Tibial artery (tissue), 4 donors: Measurements from ENCODE around the gene RAD54L.

Source experiments
- DNase-seq, 2 donors: peaks; one replicate each; pipeline ENCODE4 v3.0.0-alpha.2; 2019
- H3K27ac ChIP-seq, 2 donors: fragments of 200-600 bp; sonication (generic) in 1 of 2; 1 replicate in 1 of 2; 2 replicates in 1 of 2; pipeline ENCODE4 v1.5.1; 2018 to 2019; ENCODE audit warnings: mild to moderate bottlenecking in 1 of 2
- H3K27me3 ChIP-seq, 2 donors: fragments of 200-600 bp; sonication (generic) in 1 of 2; one replicate each; pipeline versions ENCODE4 v1.5.1 to v1.6.0; 2016 to 2019
- H3K36me3 ChIP-seq, 3 donors: fragments of 200-600 bp; sonication (generic) in 2 of 3; one replicate each; pipeline ENCODE4 v1.5.1; 2016 to 2019; ENCODE audit warnings: mild to moderate bottlenecking in 2 of 3
- H3K4me1 ChIP-seq, 4 donors: fragments of 200-600 bp; sonication (generic) in 2 of 4; 1 replicate in 3 of 4; 2 replicates in 1 of 4; pipeline ENCODE4 v1.5.1; 2016 to 2019
- H3K4me3 ChIP-seq, 2 donors: fragments of 200-600 bp; sonication (generic) in 1 of 2; 1 replicate in 1 of 2; 2 replicates in 1 of 2; pipeline ENCODE4 v1.5.1; 2018 to 2019; ENCODE audit warnings: mild to moderate bottlenecking in 2 of 2
- H3K9me3 ChIP-seq, 3 donors: fragments of 200-600 bp; sonication (generic) in 1 of 3; one replicate each; pipeline ENCODE4 v1.5.1; 2016 to 2019
- CTCF ChIP-seq, 2 experiments: fragments of 200-600 bp in 1 of 2; fragments of 450-650 bp in 1 of 2; IDR thresholded peaks; one replicate each; pipeline ENCODE4 v1.5.1; 2017 to 2019; ENCODE audit warnings: antibody characterized with exemption in 2 of 2, mild to moderate bottlenecking in 1 of 2, moderate library complexity in 1 of 2
- intact Hi-C: fragments of 100-400 bp; cut with DNase I; formaldehyde crosslinking; loops from one replicate; pipeline ENCODE4 v1.15.0; 2023; ENCODE audit warnings: low total_unique reads

Gene RAD54L

GRCh38 chr1:46284058-46284457, 36.5 kb downstream of the RAD54L start:
- no peaks in the 10 kb centered on the region for H3K4me1 ChIP-seq
- DNase-seq = no peak
- TF ChIP-seq CTCF (IDR thresholded peaks at IDR 0.05) = no peak
- no peaks in the 10 kb centered on the region for H3K9me3 ChIP-seq
- peaks cover 44 to 99% (median 83%) of the 10 kb centered on the region in 3 donors for H3K36me3 ChIP-seq
- intact Hi-C loops = no loop called here
- H3K27ac ChIP-seq = no peak overlapping the region
- H3K4me3 ChIP-seq = no peak overlapping the region
- no peaks in the 10 kb centered on the region for H3K27me3 ChIP-seq

- Histone ChIP-seq H3K27ac (no peak overlapping the region), H3K36me3 (peaks cover 40 to 99% (median 83%) of the 10 kb centered on the region in 3 donors), H3K9me3 (no peaks in the 10 kb centered on the region), H3K4me1 (no peaks in the 10 kb centered on the region), H3K27me3 (no peaks in the 10 kb centered on the region), H3K4me3 (no peak overlapping the region)
- intact Hi-C loops = no loop called here
- DNase-seq = no peak
- no peak for TF ChIP-seq CTCF (IDR thresholded peaks at IDR 0.05)
Measured at GRCh38 chr1:46284597-46285564, 37.3 kb downstream of the RAD54L start.

- peaks cover 30 to 92% (median 76%) of the 10 kb centered on the region in 3 donors for H3K36me3 ChIP-seq
- H3K4me1 ChIP-seq = no peaks in the 10 kb centered on the region
- no peak overlapping the region for H3K4me3 ChIP-seq
- no peak overlapping the region for H3K27ac ChIP-seq
- H3K27me3 ChIP-seq = no peaks in the 10 kb centered on the region
- TF ChIP-seq CTCF (IDR thresholded peaks at IDR 0.05) = no peak
- no peaks in the 10 kb centered on the region for H3K9me3 ChIP-seq
- intact Hi-C loops = no loop called here
- no peak for DNase-seq
Measured at GRCh38 chr1:46285730-46286477, 38.3 kb downstream of the RAD54L start.

DNA sequence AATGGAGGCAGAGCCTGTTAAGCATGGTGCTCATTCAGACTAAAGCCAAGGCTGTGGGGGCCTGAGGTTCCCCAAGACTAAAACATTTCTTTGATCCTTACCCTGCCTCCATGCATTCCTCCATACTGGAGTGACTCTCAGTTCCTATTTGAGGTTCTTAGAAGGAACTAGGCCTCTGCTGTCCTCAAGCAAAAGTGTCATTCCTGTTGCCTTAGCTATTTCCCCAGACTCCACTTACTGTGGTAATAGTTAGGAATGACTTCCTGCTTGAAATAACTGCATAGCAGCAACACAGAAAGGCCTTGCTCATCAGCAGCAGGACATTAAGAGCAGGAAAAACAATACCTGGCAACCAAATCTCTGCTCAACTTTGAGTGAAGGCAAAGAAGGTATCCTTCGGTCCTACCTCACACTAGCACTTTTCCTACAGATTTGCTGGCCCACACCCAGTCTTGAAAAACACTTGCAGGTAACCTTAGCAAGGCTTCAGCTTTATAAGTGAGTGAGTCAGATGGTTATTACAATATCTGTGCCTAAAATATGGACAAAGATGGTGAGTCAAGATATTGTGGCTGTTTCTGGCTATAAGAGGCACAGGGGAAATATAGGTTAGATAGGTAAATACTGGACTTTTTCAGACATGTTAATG, 41.0 kb downstream of the RAD54L start:
- DNase-seq = no peak
- no peak overlapping the region for H3K27ac ChIP-seq
- intact Hi-C loops = no loop called here
- TF ChIP-seq CTCF (IDR thresholded peaks at IDR 0.05) = no peak
- H3K27me3 ChIP-seq = no peaks in the 10 kb centered on the region
- H3K36me3 ChIP-seq = peaks cover 21 to 86% (median 66%) of the 10 kb centered on the region in 3 donors
- no peak overlapping the region for H3K4me3 ChIP-seq
- no peaks in the 10 kb centered on the region for H3K9me3 ChIP-seq
- no peaks in the 10 kb centered on the region for H3K4me1 ChIP-seq

DNA sequence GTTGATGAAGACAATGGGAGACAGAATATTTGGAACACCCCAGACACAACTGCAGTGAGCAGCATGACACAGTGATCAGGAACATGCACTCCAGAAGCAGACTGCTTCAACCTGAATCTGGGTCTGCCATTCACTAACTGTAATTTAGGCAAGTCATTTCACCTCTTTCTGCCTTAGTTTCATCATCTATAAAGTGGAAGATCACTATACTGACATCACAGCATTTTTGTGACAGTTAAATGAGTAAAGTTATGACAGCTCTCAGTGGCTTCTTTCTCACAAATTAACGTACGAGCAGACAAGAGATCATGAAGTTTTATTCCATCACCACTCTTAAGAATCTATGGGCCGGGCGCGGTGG, 41.6 kb downstream of the RAD54L start:
- no peaks in the 10 kb centered on the region for H3K4me1 ChIP-seq
- DNase-seq = no peak
- H3K27ac ChIP-seq = no peak overlapping the region
- H3K36me3 ChIP-seq = peaks cover 24 to 86% (median 66%) of the 10 kb centered on the region in 3 donors
- H3K4me3 ChIP-seq = no peak overlapping the region
- intact Hi-C loops = no loop called here
- H3K9me3 ChIP-seq = no peaks in the 10 kb centered on the region
- TF ChIP-seq CTCF (IDR thresholded peaks at IDR 0.05) = no peak
- H3K27me3 ChIP-seq = no peaks in the 10 kb centered on the region
